B cell (primary cell): ENCODE data around the gene AP3S1. TPM values are rescaled to one million over a fixed set of nuclear protein-coding genes. Genes with fewer than 3 reads are reported as not detected.
A peak's percentile ranks its signal among the peaks of the same experiment; 100 is the strongest.

Source experiments
- ATAC-seq: fragments of 200-7000 bp; cut with Tn5 transposase; one replicate; pipeline ENCODE4 v1.10.0; 2021; ENCODE audit warnings: low read depth, mild to moderate bottlenecking, moderate number of reproducible peaks, moderate library complexity
- CTCF ChIA-PET: fragments of 350-600 bp; sonication (Branson Sonifier 250); formaldehyde crosslinking; loops from one replicate; lab custom pipeline; 2021; ENCODE audit warnings: antibody characterized with exemption, inconsistent platforms; lab: Charles Lee
- POLR2A ChIA-PET: fragments of 350-600 bp; sonication (Branson Sonifier 250); formaldehyde crosslinking; loops from one replicate; lab custom pipeline; 2021; ENCODE audit warnings: antibody characterized with exemption; lab: Charles Lee
- DNase-seq: peaks from one replicate; pipeline ENCODE4 v3.0.0; 2013
- H2AFZ ChIP-seq: 2 replicates; pipeline ENCODE4 v1.6.1; 2012; ENCODE audit warnings: mild to moderate bottlenecking, low read depth, low read length; ENCODE audit not compliant: insufficient read depth, poor library complexity, severe bottlenecking
- H3K27ac ChIP-seq, 2 donors: 1 replicate in 1 of 2; 2 replicates in 1 of 2; pipeline ENCODE4 v1.5.1; 2012 to 2013; ENCODE audit warnings: low read length in 2 of 2, mild to moderate bottlenecking in 2 of 2, moderate library complexity in 1 of 2
- H3K27me3 ChIP-seq, 4 experiments: fragments of 200-600 bp in 1 of 4; sonication (generic) in 1 of 4; replicated peaks in 1 of 4; 1 replicate in 2 of 4; 2 replicates in 2 of 4; pipeline versions ENCODE4 v1.6.1 to v1.7.0; 2013 to 2016; ENCODE audit warnings: low read length in 3 of 4, mild to moderate bottlenecking in 2 of 4, mixed read lengths in 1 of 4, moderate library complexity in 1 of 4; ENCODE audit not compliant: insufficient read depth in 4 of 4, control insufficient read depth in 3 of 4; ENCODE audit errors: control extremely low read depth in 1 of 4
- H3K36me3 ChIP-seq, 2 experiments: replicated peaks in 1 of 2; 1 replicate in 1 of 2; 2 replicates in 1 of 2; pipeline versions ENCODE4 v1.6.1 to v1.7.1; 2013; ENCODE audit warnings: low read length in 1 of 2; ENCODE audit not compliant: insufficient read depth in 2 of 2, control insufficient read depth in 1 of 2; ENCODE audit errors: control extremely low read depth in 1 of 2, extremely low read depth in 1 of 2
- H3K4me1 ChIP-seq, 2 donors: fragments of 200-600 bp in 1 of 2; sonication (generic) in 1 of 2; 1 replicate in 1 of 2; 2 replicates in 1 of 2; pipeline versions ENCODE4 v1.5.1 to v1.6.1; 2013 to 2017; ENCODE audit warnings: low read length in 2 of 2; ENCODE audit not compliant: control insufficient read depth in 2 of 2, insufficient read depth in 2 of 2
- H3K4me2 ChIP-seq: replicated peaks from 2 replicates; pipeline ENCODE3; 2012; ENCODE audit warnings: mild to moderate bottlenecking, low read depth, low read length; ENCODE audit not compliant: poor library complexity, severe bottlenecking
- H3K4me3 ChIP-seq, 5 experiments: fragments of 200-600 bp in 1 of 5; sonication (generic) in 1 of 5; 1 replicate in 3 of 5; 2 replicates in 2 of 5; pipeline versions ENCODE4 v1.5.1 to v1.7.0; 2011 to 2016; ENCODE audit warnings: low read length in 4 of 5, mild to moderate bottlenecking in 4 of 5, low read depth in 2 of 5, control low read depth in 1 of 5, moderate library complexity in 1 of 5; ENCODE audit not compliant: insufficient read depth in 1 of 5; ENCODE audit errors: control extremely low read depth in 1 of 5, extremely low read depth in 1 of 5
- H3K79me2 ChIP-seq: fragments of 200-600 bp; sonication (generic); one replicate; pipeline ENCODE4 v1.6.0; 2016; ENCODE audit warnings: low read length; ENCODE audit not compliant: control insufficient read depth, insufficient read depth
- H3K9ac ChIP-seq: fragments of 200-600 bp; sonication (generic); 2 replicates; pipeline ENCODE4 v1.6.1; 2017; ENCODE audit warnings: mild to moderate bottlenecking, low read length, moderate library complexity
- H3K9me3 ChIP-seq, 3 donors: one replicate each; pipeline versions ENCODE4 v1.6.1 to v1.7.1; 2013; ENCODE audit warnings: low read length in 2 of 3; ENCODE audit not compliant: control insufficient read depth in 2 of 3, insufficient read depth in 1 of 3; ENCODE audit errors: control extremely low read depth in 1 of 3
- H4K20me1 ChIP-seq: 2 replicates; pipeline ENCODE4 v1.6.0; 2012; ENCODE audit warnings: mild to moderate bottlenecking, low read length; ENCODE audit not compliant: insufficient read depth, control insufficient read depth, poor library complexity, severe bottlenecking
- H3K27ac Mint-ChIP-seq: one replicate; pipeline ENCODE4 v1.8.0; 2021; ENCODE audit warnings: mixed read lengths
- H3K27me3 Mint-ChIP-seq: one replicate; pipeline ENCODE4 v1.8.0; 2021; ENCODE audit warnings: mixed read lengths
- H3K4me1 Mint-ChIP-seq: one replicate; pipeline ENCODE4 v1.8.0; 2021; ENCODE audit warnings: mixed read lengths
- H3K4me3 Mint-ChIP-seq: one replicate; pipeline ENCODE4 v1.8.0; 2021; ENCODE audit warnings: mixed read lengths
- H3K9me3 Mint-ChIP-seq: one replicate; pipeline ENCODE4 v1.8.0; 2022; ENCODE audit warnings: mixed read lengths; ENCODE audit not compliant: insufficient read depth
- EZH2 ChIP-seq: IDR thresholded peaks from 2 replicates; pipeline ENCODE4 v1.6.1; 2012; ENCODE audit warnings: borderline replicate concordance, low read depth, mild to moderate bottlenecking, moderate library complexity, low read length; ENCODE audit not compliant: insufficient read depth, poor library complexity, severe bottlenecking
- WGBS: methylation state at CpG from one replicate; pipeline ENCODE4 v1.1.5; 2013; ENCODE audit warnings: missing lambda C conversion rate; ENCODE audit not compliant: insufficient coverage; 5-methylcytosine and 5-hydroxymethylcytosine counted together
- intact Hi-C: fragments of 100-400 bp; cut with micrococcal nuclease; formaldehyde crosslinking; loops from one replicate; pipeline ENCODE4 v1.10.0; 2022
- polyA plus RNA-seq: library from polyadenylated mRNA; depleted of rRNA; stranded (reverse); fragments of >200 nt; gene quantifications from 2 replicates; pipeline ENCODE4 v1.2.3, GENCODE V29; 2012
- total RNA-seq, 2 donors: library from RNA; stranded (reverse); fragments of 120-200 nt in 1 of 2; gene quantifications; 1 replicate in 1 of 2; 2 replicates in 1 of 2; pipeline versions ENCODE4 v1.2.3 to v1.2.4, GENCODE V29; 2013 to 2022
- TF ChIP-seq, protein P1 (sequence below): fragments of 200-600 bp; IDR thresholded peaks from one replicate; pipeline ENCODE4 v1.8.0; 2022; ENCODE audit warnings: antibody characterized with exemption, mild to moderate bottlenecking

Gene AP3S1
- total and polyA plus RNA-seq, 2 donors (not counting 1 experiment from before 2014, with no cell fraction given), result 12.8 to 47.6 TPM

DNA sequence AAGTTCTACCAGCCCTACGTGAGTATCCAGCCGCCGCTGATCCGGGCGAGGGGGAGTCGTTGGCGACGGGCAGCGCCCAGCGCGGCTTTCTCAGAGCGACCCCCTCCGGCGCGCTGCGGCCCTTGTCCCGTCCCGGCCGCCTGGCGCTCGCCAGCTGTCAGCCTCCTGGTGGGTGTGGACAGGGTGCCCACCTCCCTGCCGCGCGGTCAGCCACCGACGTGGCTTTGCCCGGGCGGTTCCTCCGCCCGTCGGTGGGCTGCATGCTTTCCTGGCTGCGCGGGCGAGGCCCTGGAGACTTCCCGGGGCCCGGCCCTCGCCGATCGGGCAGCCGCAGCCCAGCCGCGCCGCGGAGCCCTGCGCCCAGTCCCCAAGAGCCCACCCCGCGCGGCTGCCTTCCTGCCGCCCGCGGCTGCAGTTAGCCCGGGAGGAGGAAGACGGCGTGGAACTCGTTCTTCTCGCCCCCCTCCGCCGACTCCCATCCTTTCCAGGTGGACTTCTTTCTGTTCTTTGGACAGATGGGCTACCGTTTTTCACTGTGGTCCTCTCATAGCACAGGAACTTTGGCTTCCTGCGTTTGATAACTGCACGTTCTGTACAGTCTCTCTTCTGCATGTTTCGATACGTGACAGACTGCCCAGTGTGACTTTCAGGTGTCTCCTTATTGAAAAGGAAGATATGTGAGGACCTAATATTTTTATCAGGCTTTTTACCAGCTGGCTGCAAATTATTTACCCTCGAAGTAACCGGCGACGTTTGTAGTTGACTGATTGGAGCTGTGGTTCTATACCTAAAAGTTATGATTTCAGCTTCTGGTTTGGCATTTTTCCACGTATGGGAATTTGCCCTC is 577 bp downstream of the AP3S1 start:
- Mint-ChIP-seq H3K9me3 (no peaks in the 10 kb centered on the region), H3K27ac (peak overlapping the region; percentile 100), H3K4me1 (peaks cover 70% of the 10 kb centered on the region), H3K4me3 (peak overlapping the region; percentile 100), H3K27me3 (no peaks in the 10 kb centered on the region)
- intact Hi-C loops, result loop anchor here (5.0 kb wide), 1 partner anchor 545 kb away; the partner anchor contains the start of gene CCDC112
- Histone ChIP-seq H3K27ac (peak overlapping the region; percentile 61 to 89), H2AFZ (peak overlapping the region; percentile 96), H3K4me2 (peak overlapping the region; percentile 68), H3K4me3 (peak overlapping the region; percentile 81 to 96 (median 93)), H3K79me2 (peaks cover 83% of the 10 kb centered on the region), H3K9me3 (no peaks in the 10 kb centered on the region), H3K9ac (peak overlapping the region; percentile 95), H3K27me3 (no peaks in the 10 kb centered on the region), H3K36me3 (peaks cover 0 to 8% of the 10 kb centered on the region in 2 experiments), H4K20me1 (peaks cover 20% of the 10 kb centered on the region), H3K4me1 (peaks cover 41 to 45% of the 10 kb centered on the region in 2 donors)
- POLR2A ChIA-PET, result interaction anchor here (1.6 kb wide), 1 partner anchor 673 kb away, joined by 3 read pairs; the partner anchor contains the start of gene TRIM36
- TF ChIP-seq, protein P1, sequence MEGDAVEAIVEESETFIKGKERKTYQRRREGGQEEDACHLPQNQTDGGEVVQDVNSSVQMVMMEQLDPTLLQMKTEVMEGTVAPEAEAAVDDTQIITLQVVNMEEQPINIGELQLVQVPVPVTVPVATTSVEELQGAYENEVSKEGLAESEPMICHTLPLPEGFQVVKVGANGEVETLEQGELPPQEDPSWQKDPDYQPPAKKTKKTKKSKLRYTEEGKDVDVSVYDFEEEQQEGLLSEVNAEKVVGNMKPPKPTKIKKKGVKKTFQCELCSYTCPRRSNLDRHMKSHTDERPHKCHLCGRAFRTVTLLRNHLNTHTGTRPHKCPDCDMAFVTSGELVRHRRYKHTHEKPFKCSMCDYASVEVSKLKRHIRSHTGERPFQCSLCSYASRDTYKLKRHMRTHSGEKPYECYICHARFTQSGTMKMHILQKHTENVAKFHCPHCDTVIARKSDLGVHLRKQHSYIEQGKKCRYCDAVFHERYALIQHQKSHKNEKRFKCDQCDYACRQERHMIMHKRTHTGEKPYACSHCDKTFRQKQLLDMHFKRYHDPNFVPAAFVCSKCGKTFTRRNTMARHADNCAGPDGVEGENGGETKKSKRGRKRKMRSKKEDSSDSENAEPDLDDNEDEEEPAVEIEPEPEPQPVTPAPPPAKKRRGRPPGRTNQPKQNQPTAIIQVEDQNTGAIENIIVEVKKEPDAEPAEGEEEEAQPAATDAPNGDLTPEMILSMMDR, result no peak
- TF ChIP-seq EZH2, result no peak
- WGBS, result under 1% methylated on average over 61 of the region's 68 CpGs
- no peak for DNase-seq
- CTCF ChIA-PET, result interaction anchor here (0.6 to 2.6 kb wide), 8 partner anchors 8 to 533 kb away, joined by 3 to 15 read pairs (median 5); partner anchors contain the start of gene TICAM2
- ATAC-seq, result peak; percentile 46
